Measurements from ENCODE around the gene BEND6. TPM values are rescaled to one million over a fixed set of nuclear protein-coding genes. Genes with fewer than 3 reads are reported as not detected.

The BEND6 gene
- total RNA-seq (1 to 10 TPM; 3.1 to 5.5 TPM), polyA plus RNA-seq (1 to 10 TPM; 2.3 to 3.1 TPM)
- long read RNA-seq, donor 1, partial matches to known transcripts: 0 of 7 reads
- long read RNA-seq, donor 1, other reads (novel, unspliced or antisense): 3 of 7 reads
- long read RNA-seq, donor 2, partial matches to known transcripts: 0 of 8 reads
- long read RNA-seq, donor 2, other reads (novel, unspliced or antisense): 4 of 8 reads

GRCh38 chr6:56954403-56955170 lies at the start of gene BEND6:
Gene BEND6 (plus strand): TSS chr6:56955107. CDS start chr6:56981811, 26,704 bp downstream.
- Histone ChIP-seq H3K4me3 (ENCODE audit: low read length in 2 of 2) (peak within 1 kb of the TSS; percentile 85), H3K9me3 (ENCODE audit: control insufficient read depth, low read length) (no peaks in the 10 kb centered on the region), H3K36me3 (ENCODE audit: control insufficient read depth in 1 of 2, insufficient read depth in 2 of 2, low read length in 1 of 2) (no peaks in the 10 kb centered on the region), H3K27me3 (ENCODE audit: control insufficient read depth in 1 of 2, insufficient read depth in 2 of 2, low read length in 1 of 2) (no peaks in the 10 kb centered on the region), H3K4me1 (ENCODE audit: control insufficient read depth in 1 of 2, insufficient read depth in 2 of 2, low read length in 2 of 2) (no peaks in the 10 kb centered on the region), H3K27ac (ENCODE audit: low read depth in 1 of 2, low read length in 2 of 2) (no peak within 1 kb of the TSS)
- intact Hi-C loops (cut with DNase I): loop anchor here (5.0 to 10.0 kb wide), 4 partner anchors 42 to 363 kb away; partner anchors contain the start of gene PRIM2 (in 1 of the 2)
- 0 to 1% methylated on average over 70 to 107 of the region's 107 CpGs for WGBS, 2 donors
- ATAC-seq (ENCODE audit: low FRiP score) (peak; percentile 78), DNase-seq (peak; percentile 65 to 88)

- no peaks in the 10 kb centered on the region for H3K4me1 ChIP-seq (ENCODE audit: control insufficient read depth in 1 of 2, insufficient read depth in 2 of 2, low read length in 2 of 2)
- peaks cover 2% of the 10 kb centered on the region for H3K9me3 ChIP-seq (ENCODE audit: control insufficient read depth, low read length)
- WGBS, 2 donors: 98% methylated on average over 2 to 3 of the region's 3 CpGs
- H3K27me3 ChIP-seq (ENCODE audit: control insufficient read depth in 1 of 2, insufficient read depth in 2 of 2, low read length in 1 of 2): no peaks in the 10 kb centered on the region
- intact Hi-C loops (cut with DNase I): loop anchor here in 1 of 2 donors (2.0 to 5.0 kb wide), 3 partner anchors 47 to 411 kb away; partner anchors contain the start of gene PRIM2
- DNase-seq (no peak), ATAC-seq (ENCODE audit: low FRiP score) (no peak)
- no peaks in the 10 kb centered on the region for H3K36me3 ChIP-seq (ENCODE audit: control insufficient read depth in 1 of 2, insufficient read depth in 2 of 2, low read length in 1 of 2)
- H3K4me3 ChIP-seq (ENCODE audit: low read length in 2 of 2): no peak overlapping the region
- H3K27ac ChIP-seq (ENCODE audit: low read depth in 1 of 2, low read length in 2 of 2): no peak overlapping the region
Observed at GRCh38 chr6:56905378-56905777, 49.5 kb upstream of the BEND6 start.

- no peaks in the 10 kb centered on the region for H3K4me1 ChIP-seq (ENCODE audit: control insufficient read depth in 1 of 2, insufficient read depth in 2 of 2, low read length in 2 of 2)
- no peak overlapping the region for H3K4me3 ChIP-seq (ENCODE audit: low read length in 2 of 2)
- H3K27me3 ChIP-seq (ENCODE audit: control insufficient read depth in 1 of 2, insufficient read depth in 2 of 2, low read length in 1 of 2): no peaks in the 10 kb centered on the region
- H3K9me3 ChIP-seq (ENCODE audit: control insufficient read depth, low read length): peaks cover 2% of the 10 kb centered on the region
- H3K27ac ChIP-seq (ENCODE audit: low read depth in 1 of 2, low read length in 2 of 2): no peak overlapping the region
- WGBS, 2 donors: 76 to 81% methylated on average over 3 of the region's 3 CpGs
- intact Hi-C loops (cut with DNase I): loop anchor here in 1 of 2 donors (5.0 kb wide), 1 partner anchor 46 kb away; no protein-coding TSS in a partner anchor
- DNase-seq (no peak), ATAC-seq (ENCODE audit: low FRiP score) (no peak)
- no peaks in the 10 kb centered on the region for H3K36me3 ChIP-seq (ENCODE audit: control insufficient read depth in 1 of 2, insufficient read depth in 2 of 2, low read length in 1 of 2)
Observed at GRCh38 chr6:56906752-56907151, 48.2 kb upstream of the BEND6 start.

GRCh38 chr6:56909115-56909907 lies 45.6 kb upstream of the BEND6 start:
- Histone ChIP-seq H3K9me3 (ENCODE audit: control insufficient read depth, low read length) (peaks cover 2% of the 10 kb centered on the region), H3K4me1 (ENCODE audit: control insufficient read depth in 1 of 2, insufficient read depth in 2 of 2, low read length in 2 of 2) (no peaks in the 10 kb centered on the region), H3K36me3 (ENCODE audit: control insufficient read depth in 1 of 2, insufficient read depth in 2 of 2, low read length in 1 of 2) (no peaks in the 10 kb centered on the region), H3K27ac (ENCODE audit: low read depth in 1 of 2, low read length in 2 of 2) (no peak overlapping the region), H3K27me3 (ENCODE audit: control insufficient read depth in 1 of 2, insufficient read depth in 2 of 2, low read length in 1 of 2) (no peaks in the 10 kb centered on the region), H3K4me3 (ENCODE audit: low read length in 2 of 2) (no peak overlapping the region)
- intact Hi-C loops (cut with DNase I): loop anchor here in 1 of 2 donors (2.0 to 5.0 kb wide), 2 partner anchors 43 to 417 kb away; no protein-coding TSS in a partner anchor
- DNase-seq (no peak), ATAC-seq (ENCODE audit: low FRiP score) (no peak)
- WGBS, 2 donors: 77 to 78% methylated on average over 4 of the region's 4 CpGs

GRCh38 chr6:56911847-56912246 lies 43.1 kb upstream of the BEND6 start:
- Histone ChIP-seq H3K27me3 (ENCODE audit: control insufficient read depth in 1 of 2, insufficient read depth in 2 of 2, low read length in 1 of 2) (no peaks in the 10 kb centered on the region), H3K36me3 (ENCODE audit: control insufficient read depth in 1 of 2, insufficient read depth in 2 of 2, low read length in 1 of 2) (no peaks in the 10 kb centered on the region), H3K9me3 (ENCODE audit: control insufficient read depth, low read length) (peaks cover 2% of the 10 kb centered on the region), H3K4me1 (ENCODE audit: control insufficient read depth in 1 of 2, insufficient read depth in 2 of 2, low read length in 2 of 2) (peaks cover 0 to 2% of the 10 kb centered on the region in 2 donors), H3K4me3 (ENCODE audit: low read length in 2 of 2) (no peak overlapping the region), H3K27ac (ENCODE audit: low read depth in 1 of 2, low read length in 2 of 2) (no peak overlapping the region)
- DNase-seq (no peak), ATAC-seq (ENCODE audit: low FRiP score) (no peak)
- WGBS, 2 donors: 61 to 65% methylated on average over 1 of the region's 1 CpG
- intact Hi-C loops (cut with DNase I): loop anchor here in 1 of 2 donors (5.0 kb wide), 1 partner anchor 45 kb away; the partner anchor contains the start of gene BEND6

- Histone ChIP-seq H3K27ac (ENCODE audit: low read depth in 1 of 2, low read length in 2 of 2) (no peak overlapping the region), H3K27me3 (ENCODE audit: control insufficient read depth in 1 of 2, insufficient read depth in 2 of 2, low read length in 1 of 2) (no peaks in the 10 kb centered on the region)
- intact Hi-C loops (cut with DNase I): loop anchor here in 1 of 2 donors (5.0 kb wide), 1 partner anchor 44 kb away; the partner anchor contains the start of gene BEND6
Observed at GRCh38 chr6:56913285-56914074, 41.4 kb upstream of the BEND6 start.

GRCh38 chr6:56914798-56915658 lies 39.9 kb upstream of the BEND6 start:
- Histone ChIP-seq H3K36me3 (ENCODE audit: control insufficient read depth in 1 of 2, insufficient read depth in 2 of 2, low read length in 1 of 2) (no peaks in the 10 kb centered on the region), H3K4me3 (ENCODE audit: low read length in 2 of 2) (no peak overlapping the region), H3K4me1 (ENCODE audit: control insufficient read depth in 1 of 2, insufficient read depth in 2 of 2, low read length in 2 of 2) (peaks cover 0 to 2% of the 10 kb centered on the region in 2 donors), H3K9me3 (ENCODE audit: control insufficient read depth, low read length) (peaks cover 2% of the 10 kb centered on the region), H3K27me3 (ENCODE audit: control insufficient read depth in 1 of 2, insufficient read depth in 2 of 2, low read length in 1 of 2) (no peaks in the 10 kb centered on the region), H3K27ac (ENCODE audit: low read depth in 1 of 2, low read length in 2 of 2) (no peak overlapping the region)
- 24 to 34% methylated on average over 8 of the region's 8 CpGs for WGBS, 2 donors
- ATAC-seq (ENCODE audit: low FRiP score) (no peak), DNase-seq (peak in 1 of 2 donors; percentile 52)
- intact Hi-C loops (cut with DNase I): loop anchor here in 1 of 2 donors (5.0 kb wide), 1 partner anchor 42 kb away; the partner anchor contains the start of gene BEND6

More at GRCh38 chr6:56913285-56914074, 41.4 kb upstream of the BEND6 start:
- Histone ChIP-seq H3K36me3 (ENCODE audit: control insufficient read depth in 1 of 2, insufficient read depth in 2 of 2, low read length in 1 of 2) (no peaks in the 10 kb centered on the region), H3K4me1 (ENCODE audit: control insufficient read depth in 1 of 2, insufficient read depth in 2 of 2, low read length in 2 of 2) (peaks cover 0 to 2% of the 10 kb centered on the region in 2 donors), H3K9me3 (ENCODE audit: control insufficient read depth, low read length) (peaks cover 2% of the 10 kb centered on the region), H3K4me3 (ENCODE audit: low read length in 2 of 2) (no peak overlapping the region)
- ATAC-seq (ENCODE audit: low FRiP score): no peak
- DNase-seq: no peak
- WGBS, 2 donors: 61 to 62% methylated on average over 3 of the region's 3 CpGs
